ENCODE data around the gene PLPP1. TPM values are rescaled to one million over a fixed set of nuclear protein-coding genes. Genes with fewer than 3 reads are reported as not detected.

Gene PLPP1
- total RNA-seq, 2 donors from 2014 or later: 5.9 to 6.8 TPM

DNA sequence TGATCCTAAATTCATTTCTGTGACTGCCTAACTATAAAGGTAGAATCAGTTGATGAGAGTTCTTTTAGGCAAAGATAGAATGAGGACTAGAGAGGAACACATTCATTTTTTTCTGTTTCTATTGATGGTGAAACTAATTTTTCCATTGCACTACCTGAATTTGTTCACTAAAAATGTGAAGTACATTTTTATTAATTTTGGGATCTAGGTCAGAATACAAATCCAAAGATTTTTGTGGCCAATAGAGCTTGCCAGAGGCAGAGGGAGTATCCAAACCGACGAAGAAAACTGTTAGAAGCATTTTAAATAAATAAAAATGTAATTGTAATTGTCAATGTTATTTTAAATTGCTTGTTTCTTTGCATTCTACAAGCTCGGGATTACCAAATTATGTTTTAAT is 148.9 kb downstream of the PLPP1 start:
- no peak overlapping the region for H3K27ac Mint-ChIP-seq
- no peaks in the 10 kb centered on the region for H3K27me3 Mint-ChIP-seq
- H3K4me1 Mint-ChIP-seq (ENCODE audit: low read depth in 2 of 2): peaks cover 10 to 11% of the 10 kb centered on the region in 2 donors
- H3K36me3 Mint-ChIP-seq: peaks cover 45% of the 10 kb centered on the region
- H3K4me3 Mint-ChIP-seq: no peak overlapping the region
- DNase-seq (ENCODE audit: low spot score): no peak
- peaks cover 8% of the 10 kb centered on the region for H3K9me3 Mint-ChIP-seq
- no peak for ATAC-seq

DNA sequence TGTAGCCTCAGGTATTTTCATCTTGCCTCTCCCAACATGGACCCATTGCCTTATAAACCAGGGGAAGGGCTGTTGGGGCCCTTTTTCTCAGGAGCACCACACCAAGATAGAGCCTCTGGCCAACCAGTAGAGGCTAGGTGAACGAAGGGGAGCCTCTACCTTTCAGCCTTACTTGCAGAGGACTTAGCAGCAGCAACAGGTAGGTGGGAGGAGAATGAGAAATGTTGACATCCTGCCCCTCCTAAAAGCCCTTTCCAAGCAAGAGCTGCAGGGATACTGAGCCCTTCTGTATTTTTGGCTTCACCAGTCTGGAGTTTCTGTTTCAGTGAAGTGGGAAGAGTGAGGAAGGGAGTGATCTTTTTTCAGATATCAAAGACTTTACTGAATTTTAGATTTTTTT is 149.5 kb downstream of the PLPP1 start:
- H3K9me3 Mint-ChIP-seq: peaks cover 8% of the 10 kb centered on the region
- DNase-seq (ENCODE audit: low spot score): no peak
- H3K27me3 Mint-ChIP-seq: no peaks in the 10 kb centered on the region
- H3K27ac Mint-ChIP-seq: peak overlapping the region in 1 of 2 donors; percentile 21
- no peak for ATAC-seq
- H3K4me3 Mint-ChIP-seq: no peak overlapping the region
- peaks cover 46% of the 10 kb centered on the region for H3K36me3 Mint-ChIP-seq
- H3K4me1 Mint-ChIP-seq (ENCODE audit: low read depth in 2 of 2): peaks cover 10 to 11% of the 10 kb centered on the region in 2 donors

DNA sequence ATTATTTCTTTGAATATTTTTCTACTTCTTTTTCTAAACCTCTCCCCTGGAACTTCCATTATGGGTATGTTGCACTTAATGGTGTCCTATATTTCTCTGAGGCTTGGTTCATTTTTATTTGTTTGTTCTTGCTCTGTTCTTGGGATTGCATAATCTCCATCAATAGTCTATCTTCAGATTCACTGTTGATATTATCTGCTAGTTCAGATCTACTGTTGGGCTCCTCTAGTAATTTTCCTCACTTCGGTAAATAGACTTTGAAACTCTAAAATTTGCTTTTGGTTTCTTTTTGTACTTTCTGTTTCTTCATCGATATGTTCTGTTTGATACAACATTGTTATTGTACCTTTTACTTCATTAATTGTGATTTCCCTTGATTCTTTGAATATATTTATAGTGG is 150.7 kb downstream of the PLPP1 start:
- Mint-ChIP-seq H3K27me3 (no peaks in the 10 kb centered on the region), H3K36me3 (peaks cover 45% of the 10 kb centered on the region), H3K4me1 (ENCODE audit: low read depth in 2 of 2) (peaks cover 10 to 11% of the 10 kb centered on the region in 2 donors), H3K27ac (peak overlapping the region in 1 of 2 donors; percentile 21), H3K4me3 (peak overlapping the region; percentile 14), H3K9me3 (peaks cover 8% of the 10 kb centered on the region)
- no peak for DNase-seq (ENCODE audit: low spot score)
- no peak for ATAC-seq

- Mint-ChIP-seq H3K27me3 (no peaks in the 10 kb centered on the region), H3K9me3 (peaks cover 8% of the 10 kb centered on the region), H3K4me3 (no peak overlapping the region), H3K36me3 (peaks cover 45% of the 10 kb centered on the region), H3K4me1 (ENCODE audit: low read depth in 2 of 2) (peaks cover 10 to 11% of the 10 kb centered on the region in 2 donors), H3K27ac (no peak overlapping the region)
- no peak for ATAC-seq
- no peak for DNase-seq (ENCODE audit: low spot score)
Observed at GRCh38 chr5:55383254-55383653, 151.5 kb downstream of the PLPP1 start.

- DNase-seq (ENCODE audit: low spot score) (no peak), ATAC-seq (no peak)
- H3K4me3 Mint-ChIP-seq: no peak overlapping the region
- no peaks in the 10 kb centered on the region for H3K9me3 Mint-ChIP-seq
- peaks cover 33% of the 10 kb centered on the region for H3K36me3 Mint-ChIP-seq
- peak overlapping the region in 1 of 2 donors; percentile 26 for H3K27ac Mint-ChIP-seq
- peaks cover 3 to 5% of the 10 kb centered on the region in 2 donors for H3K4me1 Mint-ChIP-seq (ENCODE audit: low read depth in 2 of 2)
- no peaks in the 10 kb centered on the region for H3K27me3 Mint-ChIP-seq
Observed at GRCh38 chr5:55377810-55378209, 157.0 kb downstream of the PLPP1 start.

Other genes starting within 250 kb of the PLPP1 start
- gene DHX29, start 227.3 kb downstream of the PLPP1 start, total RNA-seq: 10 to 100 TPM; 19.2 to 22.1 TPM
- gene MTREX, start 227.0 kb downstream of the PLPP1 start, total RNA-seq: 10 to 100 TPM; 72.9 to 95.9 TPM
- 10 to 100 TPM; 18.7 to 34.2 TPM for gene SLC38A9, start 177.4 kb upstream of the PLPP1 start, total RNA-seq
- not detected for gene DDX4, start 203.1 kb upstream of the PLPP1 start, total RNA-seq